ENCODE measurements around the gene AEBP1. TPM values are rescaled to one million over a fixed set of nuclear protein-coding genes. Genes with fewer than 3 reads are reported as not detected.
A peak's percentile ranks its signal among the peaks of the same experiment; 100 is the strongest.

Gene AEBP1
- total RNA-seq, 1 donor from 2014 or later: 4.1 TPM

GRCh38 chr7:44066111-44066460 lies 38.1 kb upstream of the AEBP1 start:
- DNase-seq (ENCODE audit: low spot score in 2 of 2) (no peak), FAIRE-seq (no peak)

- FAIRE-seq (no peak), DNase-seq (ENCODE audit: low spot score in 2 of 2) (no peak)
These were observed 37.6 kb upstream of the AEBP1 start for GRCh38 chr7:44066494-44067063.

GRCh38 chr7:44067064-44067951 lies 36.8 kb upstream of the AEBP1 start:
- no peak for DNase-seq (ENCODE audit: low spot score in 2 of 2)

GRCh38 chr7:44068054-44068453 lies 36.1 kb upstream of the AEBP1 start:
- FAIRE-seq: no peak

More at GRCh38 chr7:44067064-44067951, 36.8 kb upstream of the AEBP1 start:
- FAIRE-seq: no peak

GRCh38 chr7:44071726-44072363 lies 32.3 kb upstream of the AEBP1 start:
- FAIRE-seq: no peak

More at GRCh38 chr7:44068054-44068453, 36.1 kb upstream of the AEBP1 start:
- DNase-seq (ENCODE audit: low spot score in 2 of 2): no peak

GRCh38 chr7:44072364-44073231 lies 31.5 kb upstream of the AEBP1 start:
- FAIRE-seq: no peak
- peak in 1 of 2 donors; percentile 78 for DNase-seq (ENCODE audit: low spot score in 2 of 2)

More at GRCh38 chr7:44071726-44072363, 32.3 kb upstream of the AEBP1 start:
- DNase-seq (ENCODE audit: low spot score in 2 of 2): no peak

GRCh38 chr7:44073664-44074348 lies 30.3 kb upstream of the AEBP1 start:
- no peak for FAIRE-seq
- DNase-seq (ENCODE audit: low spot score in 2 of 2): peak; percentile 62 to 73

GRCh38 chr7:44074349-44074695 lies 29.8 kb upstream of the AEBP1 start:
- DNase-seq (ENCODE audit: low spot score in 2 of 2) (no peak), FAIRE-seq (no peak)

GRCh38 chr7:44075296-44076075 lies 28.7 kb upstream of the AEBP1 start:
- FAIRE-seq (no peak), DNase-seq (ENCODE audit: low spot score in 2 of 2) (no peak)

GRCh38 chr7:44076101-44076895 lies 27.8 kb upstream of the AEBP1 start:
- FAIRE-seq (no peak), DNase-seq (ENCODE audit: low spot score in 2 of 2) (no peak)

GRCh38 chr7:44077061-44077460 lies 27.1 kb upstream of the AEBP1 start:
- no peak for DNase-seq (ENCODE audit: low spot score in 2 of 2)
- FAIRE-seq: no peak

- no peak for DNase-seq (ENCODE audit: low spot score in 2 of 2)
- FAIRE-seq: no peak
These were observed 26.5 kb upstream of the AEBP1 start for GRCh38 chr7:44077681-44078091.

- no peak for FAIRE-seq
- no peak for DNase-seq (ENCODE audit: low spot score in 2 of 2)
These were observed 25.6 kb upstream of the AEBP1 start for GRCh38 chr7:44078521-44078920.

GRCh38 chr7:44079331-44080021 lies 24.7 kb upstream of the AEBP1 start:
- no peak for DNase-seq (ENCODE audit: low spot score in 2 of 2)
- FAIRE-seq: no peak

- FAIRE-seq (no peak), DNase-seq (ENCODE audit: low spot score in 2 of 2) (no peak)
These were observed 24.0 kb upstream of the AEBP1 start for GRCh38 chr7:44080118-44080517.

GRCh38 chr7:44080686-44081265 lies 23.4 kb upstream of the AEBP1 start:
- DNase-seq (ENCODE audit: low spot score in 2 of 2): no peak

GRCh38 chr7:44081266-44081748 lies 22.8 kb upstream of the AEBP1 start:
- FAIRE-seq: no peak
- DNase-seq (ENCODE audit: low spot score in 2 of 2): no peak

More at GRCh38 chr7:44080686-44081265, 23.4 kb upstream of the AEBP1 start:
- FAIRE-seq: no peak

Data from frontal cortex (tissue), 4 donors.